Testis (tissue), 2 donors: ENCODE results near the gene EXOC4.

ENCODE experiments used
- CTCF ChIP-seq, 3 experiments: fragments of 450-650 bp in 2 of 3; fragments of 200-600 bp in 1 of 3; sonication (generic) in 1 of 3; IDR thresholded peaks; one replicate each; pipeline ENCODE4 v1.5.1; 2016 to 2019; ENCODE audit warnings: antibody characterized with exemption in 3 of 3, mild to moderate bottlenecking in 2 of 3, moderate library complexity in 1 of 3
- POLR2A ChIP-seq: fragments of 450-650 bp; IDR thresholded peaks from one replicate; pipeline ENCODE4 v1.6.1; 2017; ENCODE audit warnings: antibody characterized with exemption, mild to moderate bottlenecking, moderate library complexity

DNA sequence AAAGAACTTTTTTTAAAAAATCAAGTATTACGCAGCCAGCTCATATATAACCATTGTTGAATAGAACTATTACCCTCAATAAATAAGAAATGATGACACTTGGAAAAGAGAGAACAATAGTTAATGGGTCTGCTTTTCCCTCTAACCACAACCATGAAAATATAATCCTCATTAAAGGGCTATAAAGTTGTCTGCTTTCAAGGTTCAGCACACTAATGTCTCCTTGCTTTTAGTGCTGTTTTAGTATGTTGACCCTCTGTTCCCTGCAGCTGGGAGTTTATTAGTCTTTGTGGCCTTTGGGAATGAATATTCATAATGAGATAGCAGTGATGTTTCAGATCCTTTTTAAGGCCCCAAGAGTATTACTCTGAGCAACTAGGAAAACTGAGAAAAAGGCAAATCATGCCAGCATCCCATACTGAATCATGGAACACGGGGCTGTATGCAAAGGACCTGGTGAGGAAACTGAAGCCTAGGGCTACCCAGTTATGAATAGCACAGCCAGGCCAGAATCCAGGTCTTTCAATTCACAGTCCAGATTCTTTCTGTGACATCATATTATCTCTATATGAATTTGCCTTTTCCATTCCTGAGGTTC, 542.3 kb downstream of the EXOC4 start:
- TF ChIP-seq CTCF (IDR thresholded peaks at IDR 0.05) (no peak), POLR2A (no peak)
